Loucy (cell line): ENCODE measurements around the gene PDE6C.

Experiments used
- H2AFZ ChIP-seq: fragments of 200-600 bp; sonication (generic); 2 replicates; pipeline ENCODE4 v1.6.0; 2016; ENCODE audit warnings: antibody characterized with exemption, mild to moderate bottlenecking, low read length, moderate library complexity
- H3F3A ChIP-seq: fragments of 200-600 bp; 2 replicates; pipeline ENCODE4 v1.6.0; 2016; ENCODE audit warnings: antibody characterized with exemption, low read depth, mild to moderate bottlenecking
- H3K27me3 ChIP-seq: fragments of 200-600 bp; sonication (generic); 2 replicates; pipeline ENCODE4 v1.6.1; 2014; ENCODE audit warnings: low read length, mild to moderate bottlenecking; ENCODE audit not compliant: insufficient read depth, poor library complexity, severe bottlenecking
- H3K36me3 ChIP-seq: fragments of 200-600 bp; sonication (generic); 2 replicates; pipeline ENCODE4 v1.6.1; 2016; ENCODE audit warnings: low read length; ENCODE audit not compliant: insufficient read depth
- H3K4me1 ChIP-seq: fragments of 200-600 bp; sonication (generic); 2 replicates; pipeline ENCODE4 v1.5.1; 2014; ENCODE audit warnings: low read length, mild to moderate bottlenecking; ENCODE audit not compliant: insufficient read depth, poor library complexity, severe bottlenecking
- H3K4me2 ChIP-seq: fragments of 200-600 bp; sonication (generic); 2 replicates; pipeline ENCODE4 v1.6.0; 2014; ENCODE audit warnings: antibody characterized with exemption, low read length, low read depth, mild to moderate bottlenecking; ENCODE audit not compliant: poor library complexity, severe bottlenecking
- H3K4me3 ChIP-seq: fragments of 200-600 bp; sonication (generic); 2 replicates; pipeline ENCODE4 v1.5.1; 2014; ENCODE audit warnings: low read length, mild to moderate bottlenecking, mixed read lengths; ENCODE audit not compliant: poor library complexity, severe bottlenecking
- H3K79me2 ChIP-seq: fragments of 200-600 bp; sonication (generic); 2 replicates; pipeline ENCODE4 v1.6.1; 2014; ENCODE audit warnings: low read length; ENCODE audit not compliant: insufficient read depth
- H3K9ac ChIP-seq: fragments of 200-600 bp; sonication (generic); 2 replicates; pipeline ENCODE4 v1.6.0; 2014; ENCODE audit warnings: mild to moderate bottlenecking, low read depth, low read length, moderate library complexity; ENCODE audit not compliant: poor library complexity, severe bottlenecking
- H3K9me2 ChIP-seq: fragments of 200-600 bp; sonication (generic); replicated peaks from 2 replicates; pipeline ENCODE4 v1.6.1; 2016; ENCODE audit warnings: low read depth, low read length, mixed read lengths
- H3K9me3 ChIP-seq: fragments of 200-600 bp; sonication (generic); 2 replicates; pipeline ENCODE4 v1.6.1; 2014; ENCODE audit warnings: mild to moderate bottlenecking, antibody characterized with exemption, low read length, low read depth; ENCODE audit not compliant: insufficient read depth
- H4K20me1 ChIP-seq: fragments of 200-600 bp; sonication (generic); 2 replicates; pipeline ENCODE4 v1.6.0; 2014; ENCODE audit warnings: antibody characterized with exemption, low read length, mild to moderate bottlenecking; ENCODE audit not compliant: insufficient read depth, poor library complexity, severe bottlenecking
- CTCF ChIP-seq: fragments of 200-600 bp; sonication (generic); conservative IDR thresholded peaks from 2 replicates; pipeline ENCODE4 v1.5.1; 2014; ENCODE audit warnings: mild to moderate bottlenecking, antibody characterized with exemption, low read length
- EZH2phosphoT487 ChIP-seq: fragments of 200-600 bp; IDR thresholded peaks from 2 replicates; pipeline ENCODE4 v1.6.1; 2018; ENCODE audit warnings: antibody characterized with exemption, mild to moderate bottlenecking, moderate library complexity, borderline replicate concordance

The PDE6C gene

GRCh38 chr10:93597075-93597599, 15.2 kb upstream of the PDE6C start:
- Histone ChIP-seq H3K36me3 (no peaks in the 10 kb centered on the region), H3K9me3 (no peaks in the 10 kb centered on the region), H3K79me2 (no peaks in the 10 kb centered on the region), H4K20me1 (no peaks in the 10 kb centered on the region), H3K4me1 (no peaks in the 10 kb centered on the region), H3K9ac (no peak overlapping the region), H3K27me3 (no peaks in the 10 kb centered on the region), H3K9me2 (no peaks in the 10 kb centered on the region), H3F3A (no peaks in the 10 kb centered on the region), H2AFZ (no peak overlapping the region), H3K4me2 (no peak overlapping the region), H3K4me3 (no peak overlapping the region)
- TF ChIP-seq EZH2phosphoT487 (no peak), CTCF (no peak)

GRCh38 chr10:93598157-93598556, 14.2 kb upstream of the PDE6C start:
- no peak overlapping the region for H3K4me2 ChIP-seq
- H2AFZ ChIP-seq: no peak overlapping the region
- H3K27me3 ChIP-seq: no peaks in the 10 kb centered on the region
- no peak overlapping the region for H3K9ac ChIP-seq
- no peaks in the 10 kb centered on the region for H3K79me2 ChIP-seq
- TF ChIP-seq CTCF (no peak), EZH2phosphoT487 (no peak)
- no peaks in the 10 kb centered on the region for H3K9me3 ChIP-seq
- no peaks in the 10 kb centered on the region for H4K20me1 ChIP-seq
- no peaks in the 10 kb centered on the region for H3K4me1 ChIP-seq
- H3F3A ChIP-seq: no peaks in the 10 kb centered on the region
- H3K9me2 ChIP-seq: no peaks in the 10 kb centered on the region
- no peak overlapping the region for H3K4me3 ChIP-seq
- H3K36me3 ChIP-seq: no peaks in the 10 kb centered on the region

DNA sequence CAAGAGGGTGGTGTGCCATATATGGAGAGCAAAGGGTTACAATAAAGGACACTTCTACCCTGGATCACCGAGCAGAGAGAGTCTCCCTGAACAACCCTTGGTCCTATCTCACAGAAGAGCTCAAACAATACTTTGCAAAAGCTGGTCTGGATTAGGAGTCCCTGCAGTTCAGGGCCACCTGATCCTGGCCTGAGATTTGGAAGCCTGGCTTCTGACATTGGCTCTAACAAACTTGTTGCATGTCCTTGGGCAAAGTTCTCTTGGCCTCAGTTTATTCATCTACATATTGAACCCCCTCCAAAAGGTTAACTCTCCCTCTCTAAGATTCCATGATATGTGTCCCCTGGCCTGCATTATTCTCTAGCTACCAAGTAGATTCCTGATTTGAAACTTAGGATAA, 13.0 kb upstream of the PDE6C start:
- H3K9me2 ChIP-seq: no peaks in the 10 kb centered on the region
- no peaks in the 10 kb centered on the region for H3K79me2 ChIP-seq
- no peaks in the 10 kb centered on the region for H3K27me3 ChIP-seq
- H3K9ac ChIP-seq: no peak overlapping the region
- TF ChIP-seq EZH2phosphoT487 (no peak), CTCF (no peak)
- no peak overlapping the region for H3K4me3 ChIP-seq
- H3F3A ChIP-seq: no peaks in the 10 kb centered on the region
- no peaks in the 10 kb centered on the region for H3K9me3 ChIP-seq
- H2AFZ ChIP-seq: no peak overlapping the region
- H3K4me2 ChIP-seq: no peak overlapping the region
- H3K36me3 ChIP-seq: no peaks in the 10 kb centered on the region
- H3K4me1 ChIP-seq: no peaks in the 10 kb centered on the region
- no peaks in the 10 kb centered on the region for H4K20me1 ChIP-seq
